Activated CD8-positive, alpha-beta memory T cell treated with anti-CD3 and anti-CD28 coated beads for 4 hours (primary cell): ENCODE measurements around the gene ENDOU.

ENCODE experiments used
- DNase-seq, 2 donors: peaks; one replicate each; pipeline ENCODE4 v3.0.0-alpha.2; 2020; ENCODE audit warnings: low read depth in 2 of 2

ENDOU gene

GRCh38 chr12:47743311-47743860, 18.1 kb upstream of the ENDOU start:
- DNase-seq = no peak

- DNase-seq = peak; percentile 38 to 45
Observed at GRCh38 chr12:47742253-47742825, 17.0 kb upstream of the ENDOU start.

- peak; percentile 14 to 39 for DNase-seq
Observed at GRCh38 chr12:47741340-47741703, 16.0 kb upstream of the ENDOU start.

- DNase-seq = no peak
Observed at GRCh38 chr12:47740606-47741339, 15.5 kb upstream of the ENDOU start.

GRCh38 chr12:47739979-47740378, 14.7 kb upstream of the ENDOU start:
- no peak for DNase-seq

GRCh38 chr12:47739297-47739696, 14.0 kb upstream of the ENDOU start:
- DNase-seq = no peak

- no peak for DNase-seq
Observed at GRCh38 chr12:47737936-47738594, 12.8 kb upstream of the ENDOU start.

- DNase-seq = no peak
Observed at GRCh38 chr12:47736877-47737676, 11.8 kb upstream of the ENDOU start.

- DNase-seq = no peak
Observed at GRCh38 chr12:47736216-47736615, 10.9 kb upstream of the ENDOU start.

GRCh38 chr12:47735649-47736048, 10.4 kb upstream of the ENDOU start:
- DNase-seq = no peak

GRCh38 chr12:47734725-47735480, 9.6 kb upstream of the ENDOU start:
- no peak for DNase-seq

- no peak for DNase-seq
Observed at GRCh38 chr12:47733142-47733541, 7.9 kb upstream of the ENDOU start.

GRCh38 chr12:47732504-47732903, 7.2 kb upstream of the ENDOU start:
- no peak for DNase-seq

- DNase-seq = no peak
Observed at GRCh38 chr12:47731723-47732122, 6.4 kb upstream of the ENDOU start.

GRCh38 chr12:47730341-47730744, 5.1 kb upstream of the ENDOU start:
- no peak for DNase-seq

- no peak for DNase-seq
Observed at GRCh38 chr12:47729233-47729632, 3.9 kb upstream of the ENDOU start.

- DNase-seq = no peak
Observed at GRCh38 chr12:47725893-47726292, 603 bp upstream of the ENDOU start.

- DNase-seq = no peak
Observed at GRCh38 chr12:47722941-47723631, 2.2 kb downstream of the ENDOU start.

- no peak for DNase-seq
Observed at GRCh38 chr12:47722136-47722834, 3.0 kb downstream of the ENDOU start.

- DNase-seq = no peak
Observed at GRCh38 chr12:47721431-47721973, 3.8 kb downstream of the ENDOU start.
